ENCODE results near the gene MYO18B.

- TF ChIP-seq CTCF (IDR thresholded peaks at IDR 0.05; ENCODE audit: low read depth, low read length) (no peak), EZH2phosphoT487 (IDR thresholded peaks at IDR 0.05; ENCODE audit: low read depth) (no peak)
These were observed 9.2 kb downstream of the MYO18B start for GRCh38 chr22:25751174-25751581.
